ENCODE results near the gene ESR1.

The ESR1 gene

GRCh38 chr6:151784441-151785214 is 22.9 kb upstream of the ESR1 start:
- TF ChIP-seq, protein P1, sequence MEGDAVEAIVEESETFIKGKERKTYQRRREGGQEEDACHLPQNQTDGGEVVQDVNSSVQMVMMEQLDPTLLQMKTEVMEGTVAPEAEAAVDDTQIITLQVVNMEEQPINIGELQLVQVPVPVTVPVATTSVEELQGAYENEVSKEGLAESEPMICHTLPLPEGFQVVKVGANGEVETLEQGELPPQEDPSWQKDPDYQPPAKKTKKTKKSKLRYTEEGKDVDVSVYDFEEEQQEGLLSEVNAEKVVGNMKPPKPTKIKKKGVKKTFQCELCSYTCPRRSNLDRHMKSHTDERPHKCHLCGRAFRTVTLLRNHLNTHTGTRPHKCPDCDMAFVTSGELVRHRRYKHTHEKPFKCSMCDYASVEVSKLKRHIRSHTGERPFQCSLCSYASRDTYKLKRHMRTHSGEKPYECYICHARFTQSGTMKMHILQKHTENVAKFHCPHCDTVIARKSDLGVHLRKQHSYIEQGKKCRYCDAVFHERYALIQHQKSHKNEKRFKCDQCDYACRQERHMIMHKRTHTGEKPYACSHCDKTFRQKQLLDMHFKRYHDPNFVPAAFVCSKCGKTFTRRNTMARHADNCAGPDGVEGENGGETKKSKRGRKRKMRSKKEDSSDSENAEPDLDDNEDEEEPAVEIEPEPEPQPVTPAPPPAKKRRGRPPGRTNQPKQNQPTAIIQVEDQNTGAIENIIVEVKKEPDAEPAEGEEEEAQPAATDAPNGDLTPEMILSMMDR (IDR thresholded peaks at IDR 0.05; ENCODE audit: low read depth, low read length) = no peak
- no peaks in the 10 kb centered on the region for H3K36me3 ChIP-seq
- DNase-seq = no peak
- no peak overlapping the region for H3K4me3 ChIP-seq (ENCODE audit: low read depth, low read length)
- no peaks in the 10 kb centered on the region for H3K27me3 ChIP-seq (ENCODE audit: insufficient read depth, low read depth, severe bottlenecking)
- H3K9me3 ChIP-seq (ENCODE audit: severe bottlenecking) = no peaks in the 10 kb centered on the region
- H3K27ac ChIP-seq = no peak overlapping the region

DNA sequence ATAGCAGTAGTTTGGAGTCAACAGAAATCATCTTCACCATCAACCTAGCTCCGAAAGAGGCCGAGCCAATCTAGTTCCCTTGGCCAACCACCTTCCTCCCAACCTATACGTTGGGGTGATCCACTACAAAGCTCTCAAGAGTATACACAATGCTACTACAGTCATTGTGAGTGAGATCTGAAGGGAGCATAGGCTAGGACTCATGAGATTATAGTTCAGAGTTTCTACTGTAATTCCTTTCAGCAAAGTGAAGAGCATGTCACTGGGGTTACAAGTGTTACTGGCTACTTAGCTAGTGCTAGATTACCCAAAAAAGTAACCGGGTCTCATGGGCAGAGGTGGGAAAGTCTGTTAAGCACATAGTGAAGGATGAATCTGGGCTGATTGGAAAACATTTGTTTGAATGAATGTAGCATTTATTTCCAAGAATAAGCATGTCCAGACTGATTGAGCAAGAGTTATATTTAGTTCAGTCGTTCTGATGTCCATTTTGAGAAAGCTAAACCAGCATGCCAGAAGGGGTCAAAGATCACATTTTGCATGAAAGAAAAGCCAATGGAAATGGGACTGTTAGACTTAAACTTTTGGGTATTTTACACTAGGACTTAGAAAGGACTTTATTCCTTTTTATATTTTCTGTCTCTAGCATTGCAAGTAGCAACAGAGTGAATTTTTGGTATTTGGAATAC is 10.5 kb upstream of the ESR1 start:
- no peaks in the 10 kb centered on the region for H3K27me3 ChIP-seq (ENCODE audit: insufficient read depth, low read depth, severe bottlenecking)
- H3K9me3 ChIP-seq (ENCODE audit: severe bottlenecking) = no peaks in the 10 kb centered on the region
- no peak overlapping the region for H3K27ac ChIP-seq
- no peak for DNase-seq
- TF ChIP-seq, protein P1 (IDR thresholded peaks at IDR 0.05; ENCODE audit: low read depth, low read length) = no peak
- H3K36me3 ChIP-seq = no peaks in the 10 kb centered on the region
- H3K4me3 ChIP-seq (ENCODE audit: low read depth, low read length) = no peak overlapping the region

GRCh38 chr6:151803743-151804142 is 3.7 kb upstream of the ESR1 start:
- Histone ChIP-seq H3K27ac (no peak overlapping the region), H3K9me3 (ENCODE audit: severe bottlenecking) (no peaks in the 10 kb centered on the region), H3K36me3 (no peaks in the 10 kb centered on the region), H3K27me3 (ENCODE audit: insufficient read depth, low read depth, severe bottlenecking) (peaks cover 25% of the 10 kb centered on the region), H3K4me3 (ENCODE audit: low read depth, low read length) (no peak overlapping the region)
- no peak for DNase-seq
- TF ChIP-seq, protein P1 (IDR thresholded peaks at IDR 0.05; ENCODE audit: low read depth, low read length) = no peak

DNA sequence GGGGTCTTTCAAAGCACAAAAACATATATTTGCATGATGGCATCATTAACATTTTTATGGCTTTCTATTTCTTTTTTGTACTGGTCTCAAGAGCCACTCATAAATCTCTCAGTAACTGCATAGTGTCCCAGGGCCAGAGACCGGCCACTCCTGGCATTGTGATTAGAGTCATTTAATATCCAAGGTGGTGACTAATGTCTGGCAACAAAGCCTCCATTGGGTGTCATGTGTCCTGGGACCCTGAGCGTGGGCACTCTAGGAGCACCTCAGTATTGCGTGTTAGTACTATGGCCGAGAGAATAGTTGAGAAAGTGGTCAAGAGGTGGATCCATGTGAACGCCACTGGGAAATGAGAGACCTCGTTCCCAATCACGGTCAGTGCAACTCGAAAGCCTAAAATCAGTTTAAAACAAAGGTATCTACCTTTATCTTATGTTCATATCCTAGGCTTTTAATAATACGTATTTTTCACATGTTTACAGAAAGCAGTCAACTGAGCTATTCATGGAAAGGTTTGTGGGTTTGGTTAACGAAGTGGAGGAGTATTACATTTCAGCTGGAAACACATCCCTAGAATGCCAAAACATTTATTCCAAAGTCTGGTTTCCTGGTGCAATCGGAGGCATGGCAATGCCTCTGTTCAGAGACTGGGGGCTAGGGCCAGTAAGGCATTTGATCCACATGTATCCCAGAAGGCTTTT is 2.7 kb upstream of the ESR1 start:
- no peak overlapping the region for H3K4me3 ChIP-seq (ENCODE audit: low read depth, low read length)
- H3K9me3 ChIP-seq (ENCODE audit: severe bottlenecking) = no peaks in the 10 kb centered on the region
- DNase-seq = no peak
- peaks cover 33% of the 10 kb centered on the region for H3K27me3 ChIP-seq (ENCODE audit: insufficient read depth, low read depth, severe bottlenecking)
- H3K27ac ChIP-seq = no peak overlapping the region
- no peaks in the 10 kb centered on the region for H3K36me3 ChIP-seq
- TF ChIP-seq, protein P1 (IDR thresholded peaks at IDR 0.05; ENCODE audit: low read depth, low read length) = no peak

DNA sequence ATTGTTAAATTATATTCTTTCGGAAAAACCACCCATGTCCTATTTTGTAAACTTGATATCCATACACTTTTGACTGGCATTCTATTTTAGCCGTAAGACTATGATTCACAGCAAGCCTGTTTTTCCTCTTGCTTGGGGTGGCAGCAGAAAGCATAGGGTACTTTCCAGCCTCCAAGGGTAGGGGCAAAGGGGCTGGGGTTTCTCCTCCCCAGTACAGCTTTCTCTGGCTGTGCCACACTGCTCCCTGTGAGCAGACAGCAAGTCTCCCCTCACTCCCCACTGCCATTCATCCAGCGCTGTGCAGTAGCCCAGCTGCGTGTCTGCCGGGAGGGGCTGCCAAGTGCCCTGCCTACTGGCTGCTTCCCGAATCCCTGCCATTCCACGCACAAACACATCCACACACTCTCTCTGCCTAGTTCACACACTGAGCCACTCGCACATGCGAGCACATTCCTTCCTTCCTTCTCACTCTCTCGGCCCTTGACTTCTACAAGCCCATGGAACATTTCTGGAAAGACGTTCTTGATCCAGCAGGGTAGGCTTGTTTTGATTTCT is 2.1 kb upstream of the ESR1 start:
- Histone ChIP-seq H3K4me3 (ENCODE audit: low read depth, low read length) (no peak overlapping the region), H3K36me3 (no peaks in the 10 kb centered on the region), H3K27me3 (ENCODE audit: insufficient read depth, low read depth, severe bottlenecking) (peaks cover 33% of the 10 kb centered on the region), H3K27ac (no peak overlapping the region), H3K9me3 (ENCODE audit: severe bottlenecking) (no peaks in the 10 kb centered on the region)
- no peak for DNase-seq
- TF ChIP-seq, protein P1 (IDR thresholded peaks at IDR 0.05; ENCODE audit: low read depth, low read length) = no peak

Measured in WERI-Rb-1 (cell line).